Ishikawa (cell line): ENCODE results near the gene CABP7.

Experiments
- CEBPB ChIP-seq: IDR thresholded peaks from 2 replicates; pipeline ENCODE4 v1.6.1; 2012
- CREB1 ChIP-seq: IDR thresholded peaks from 2 replicates; pipeline ENCODE4 v1.6.1; 2012; ENCODE audit warnings: low read depth
- EGR1 ChIP-seq: IDR thresholded peaks from 2 replicates; pipeline ENCODE4 v1.6.1; 2012
- EP300 ChIP-seq: IDR thresholded peaks from 2 replicates; pipeline ENCODE4 v1.6.1; 2012; ENCODE audit warnings: borderline replicate concordance
- FOXM1 ChIP-seq: IDR thresholded peaks from 2 replicates; pipeline ENCODE4 v1.6.1; 2012; ENCODE audit warnings: low read depth, borderline replicate concordance
- MAX ChIP-seq: IDR thresholded peaks from 2 replicates; pipeline ENCODE4 v1.6.1; 2012
- NFIC ChIP-seq: IDR thresholded peaks from 2 replicates; pipeline ENCODE4 v1.6.1; 2012
- RAD21 ChIP-seq: IDR thresholded peaks from 2 replicates; pipeline ENCODE4 v1.6.1; 2012; ENCODE audit warnings: low read depth
- REST ChIP-seq: IDR thresholded peaks from 2 replicates; pipeline ENCODE4 v1.6.1; 2012; ENCODE audit warnings: low read depth, mild to moderate bottlenecking
- TAF1 ChIP-seq: IDR thresholded peaks from 2 replicates; pipeline ENCODE4 v1.6.1; 2012; ENCODE audit warnings: low read depth, mild to moderate bottlenecking
- TCF12 ChIP-seq: IDR thresholded peaks from 2 replicates; pipeline ENCODE4 v1.6.1; 2012; ENCODE audit warnings: low read depth
- TEAD4 ChIP-seq: IDR thresholded peaks from 2 replicates; pipeline ENCODE4 v1.6.1; 2012
- USF1 ChIP-seq: IDR thresholded peaks from 2 replicates; pipeline ENCODE4 v1.6.1; 2012
- YY1 ChIP-seq: IDR thresholded peaks from 2 replicates; pipeline ENCODE4 v1.6.1; 2012; ENCODE audit warnings: low read depth
- ZBTB7A ChIP-seq: IDR thresholded peaks from 2 replicates; pipeline ENCODE4 v1.6.1; 2012; ENCODE audit warnings: low read depth

The CABP7 gene

GRCh38 chr22:29700206-29700899, 19.4 kb upstream of the CABP7 start:
- TF ChIP-seq TAF1 (no peak), YY1 (no peak), RAD21 (no peak), NFIC (no peak), USF1 (no peak), CEBPB (no peak)

- TF ChIP-seq ZBTB7A, result no peak
- TF ChIP-seq MAX, result no peak
- TF ChIP-seq CEBPB, result no peak
- TF ChIP-seq TEAD4, result no peak
- TF ChIP-seq REST, result no peak
- no peak for TF ChIP-seq NFIC
- no peak for TF ChIP-seq TAF1
- TF ChIP-seq EP300, result no peak
- TF ChIP-seq CREB1, result no peak
- no peak for TF ChIP-seq TCF12
- TF ChIP-seq FOXM1, result no peak
- TF ChIP-seq YY1, result no peak
- no peak for TF ChIP-seq RAD21
Measured at GRCh38 chr22:29700900-29701154, 19.0 kb upstream of the CABP7 start.

- TF ChIP-seq NFIC, result no peak
- TF ChIP-seq CREB1, result no peak
- TF ChIP-seq EGR1, result no peak
- TF ChIP-seq RAD21, result peak; percentile 38; the same call in 1 of the 2 replicates
- TF ChIP-seq YY1, result no peak
- TF ChIP-seq TEAD4, result no peak
Measured at GRCh38 chr22:29701155-29701999, 18.4 kb upstream of the CABP7 start.

GRCh38 chr22:29702000-29702930, 17.5 kb upstream of the CABP7 start:
- TF ChIP-seq NFIC (no peak), TEAD4 (no peak), TCF12 (no peak), TAF1 (no peak), EGR1 (no peak), ZBTB7A (no peak), USF1 (no peak), CEBPB (no peak)

GRCh38 chr22:29702931-29703501, 16.8 kb upstream of the CABP7 start:
- TF ChIP-seq ZBTB7A, result no peak
- no peak for TF ChIP-seq TEAD4
- TF ChIP-seq REST, result no peak
- no peak for TF ChIP-seq EGR1
- TF ChIP-seq CEBPB, result no peak
- TF ChIP-seq TCF12, result no peak
- TF ChIP-seq USF1, result no peak
- no peak for TF ChIP-seq NFIC
- no peak for TF ChIP-seq YY1
